ENCODE results near the gene BFSP2.

Gene BFSP2

GRCh38 chr3:133452641-133453319, 52.9 kb downstream of the BFSP2 start:
- TF ChIP-seq CTCF (IDR thresholded peaks at IDR 0.05; ENCODE audit: low read depth, low read length) = no peak
- DNase-seq (ENCODE audit: low read depth in 2 of 2) = no peak
- H3K4me3 ChIP-seq (replicated peaks in 1 of 2; ENCODE audit: low read depth in 2 of 2, low read length in 2 of 2) = no peak overlapping the region

DNA sequence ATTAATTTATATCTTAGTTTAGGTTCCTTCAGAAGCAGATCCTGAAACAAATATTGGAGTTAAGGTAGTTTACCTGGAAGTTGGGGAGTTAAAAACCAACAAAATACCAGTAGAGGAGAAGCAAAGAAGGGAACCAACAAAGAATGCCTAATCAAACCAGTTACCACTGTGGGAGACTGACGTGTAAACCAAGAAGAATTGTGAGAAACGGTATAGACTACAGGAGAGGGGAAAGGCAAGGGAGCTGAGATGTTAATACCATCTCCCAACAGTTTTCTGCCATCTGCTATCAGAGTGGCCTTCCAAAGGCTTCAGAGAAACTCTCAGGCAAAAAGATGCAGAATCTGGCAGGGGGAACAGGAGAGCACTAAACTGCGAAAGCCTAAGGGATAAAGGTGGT, 53.5 kb downstream of the BFSP2 start:
- no peak overlapping the region for H3K4me3 ChIP-seq (replicated peaks in 1 of 2; ENCODE audit: low read depth in 2 of 2, low read length in 2 of 2)
- TF ChIP-seq CTCF (IDR thresholded peaks at IDR 0.05; ENCODE audit: low read depth, low read length) = no peak
- DNase-seq (ENCODE audit: low read depth in 2 of 2) = no peak

GRCh38 chr3:133455281-133455680, 55.4 kb downstream of the BFSP2 start:
- no peak overlapping the region for H3K4me3 ChIP-seq (replicated peaks in 1 of 2; ENCODE audit: low read depth in 2 of 2, low read length in 2 of 2)
- DNase-seq (ENCODE audit: low read depth in 2 of 2) = no peak
- no peak for TF ChIP-seq CTCF (IDR thresholded peaks at IDR 0.05; ENCODE audit: low read depth, low read length)

GRCh38 chr3:133455960-133456359, 56.1 kb downstream of the BFSP2 start:
- TF ChIP-seq CTCF (IDR thresholded peaks at IDR 0.05; ENCODE audit: low read depth, low read length) = no peak
- H3K4me3 ChIP-seq (replicated peaks in 1 of 2; ENCODE audit: low read depth in 2 of 2, low read length in 2 of 2) = no peak overlapping the region
- DNase-seq (ENCODE audit: low read depth in 2 of 2) = no peak

DNA sequence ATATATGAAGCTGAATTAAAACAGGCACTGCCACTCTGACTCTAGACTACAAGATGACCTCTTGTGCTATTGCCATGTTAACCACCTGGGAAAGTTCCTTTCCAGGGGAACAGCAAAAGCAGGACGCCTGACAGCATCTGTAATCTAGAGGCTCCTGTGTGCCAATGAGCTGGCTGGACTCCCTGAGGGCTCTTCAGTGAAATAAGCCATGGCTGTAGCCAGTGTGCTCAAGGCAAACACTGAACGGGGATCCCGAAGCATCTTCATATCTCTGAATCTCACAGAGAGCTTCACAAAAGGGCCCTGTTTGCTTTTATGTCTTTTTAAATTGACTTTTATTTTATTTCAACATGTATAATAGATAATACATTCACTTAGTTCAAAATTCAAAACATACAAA, 57.2 kb downstream of the BFSP2 start:
- TF ChIP-seq CTCF (IDR thresholded peaks at IDR 0.05; ENCODE audit: low read depth, low read length) = no peak
- no peak overlapping the region for H3K4me3 ChIP-seq (replicated peaks in 1 of 2; ENCODE audit: low read depth in 2 of 2, low read length in 2 of 2)
- no peak for DNase-seq (ENCODE audit: low read depth in 2 of 2)

DNA sequence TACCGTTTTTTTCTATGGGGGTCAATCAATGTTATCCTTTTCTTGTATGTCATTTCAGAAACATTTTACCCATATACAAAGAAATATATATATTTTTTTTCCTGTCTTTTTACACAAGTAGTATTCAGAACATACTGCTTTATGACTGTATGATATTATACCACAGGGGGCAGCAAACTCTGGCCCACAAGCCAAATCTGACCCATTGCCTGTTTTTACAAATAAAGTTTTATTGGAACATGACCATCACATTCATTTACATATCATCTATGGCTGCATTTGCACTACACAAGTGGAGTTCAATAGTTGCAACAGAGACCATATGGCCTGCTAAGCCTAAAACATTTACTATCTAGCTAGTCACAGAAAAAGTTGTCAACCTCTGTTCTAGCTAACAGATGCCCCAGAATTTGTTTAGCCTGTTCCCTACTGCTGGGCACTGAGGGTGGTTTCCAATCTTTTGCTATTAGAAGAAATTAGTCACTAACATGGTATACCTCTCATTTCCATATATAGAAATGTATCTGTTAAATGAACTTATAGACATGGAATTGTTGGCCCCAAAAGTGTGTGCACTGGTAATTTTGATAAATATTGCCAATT, 57.7 kb downstream of the BFSP2 start:
- no peak overlapping the region for H3K4me3 ChIP-seq (replicated peaks in 1 of 2; ENCODE audit: low read depth in 2 of 2, low read length in 2 of 2)
- TF ChIP-seq CTCF (IDR thresholded peaks at IDR 0.05; ENCODE audit: low read depth, low read length) = peak; percentile 38
- DNase-seq (ENCODE audit: low read depth in 2 of 2) = peak; percentile 12 to 47
